ENCODE measurements around the gene RNF212B. TPM values are rescaled to one million over a fixed set of nuclear protein-coding genes. Genes with fewer than 3 reads are reported as not detected.

RNF212B gene
- total RNA-seq, 1 experiment from 2014 or later, result 0.39 TPM

DNA sequence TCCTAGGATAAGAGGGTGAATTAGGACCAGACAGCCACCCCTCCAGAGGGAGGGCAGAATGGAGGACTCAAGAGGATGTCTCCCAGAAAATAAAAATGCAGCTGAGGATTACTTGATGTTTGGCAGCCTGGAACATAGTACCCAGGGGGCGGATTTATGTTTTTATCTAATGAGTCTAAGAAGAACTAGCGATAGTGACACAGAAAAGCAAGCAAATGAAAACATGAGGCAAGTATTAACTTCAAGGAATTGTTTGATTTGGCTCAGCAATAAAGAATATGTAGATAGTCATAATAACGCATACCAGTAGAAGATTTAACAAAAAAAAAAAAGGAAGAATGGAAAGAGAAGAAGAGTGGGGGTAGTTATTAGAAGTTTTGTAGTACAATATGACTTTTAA, 44.3 kb upstream of the RNF212B start:
- Histone ChIP-seq H3T11ph (ENCODE audit: low read length) (no peak overlapping the region), H3K27ac (ENCODE audit: insufficient read length, low read depth, low read length) (no peak overlapping the region), H3K4me1 (ENCODE audit: insufficient read depth, low read length) (no peaks in the 10 kb centered on the region), H3K23me2 (ENCODE audit: insufficient read length, low read depth, low read length, poor library complexity, severe bottlenecking) (no peaks in the 10 kb centered on the region), H2BK20ac (ENCODE audit: low read depth, low read length, poor library complexity, severe bottlenecking) (no peak overlapping the region), H4K91ac (ENCODE audit: insufficient read length, low read depth, low read length) (no peak overlapping the region), H2BK120ac (ENCODE audit: low read depth, low read length, poor library complexity, severe bottlenecking) (no peak overlapping the region), H3K18ac (ENCODE audit: insufficient read length, low read depth, low read length) (no peak overlapping the region), H3K27me3 (ENCODE audit: insufficient read depth, low read length) (no peaks in the 10 kb centered on the region), H2BK12ac (ENCODE audit: insufficient read length, low read depth, low read length) (no peak overlapping the region), H3K79me2 (ENCODE audit: insufficient read depth, low read length) (no peaks in the 10 kb centered on the region), H4K20me1 (ENCODE audit: control insufficient read depth, insufficient read depth, insufficient read length) (no peaks in the 10 kb centered on the region), H3K9me3 (ENCODE audit: control insufficient read depth, low read depth, low read length) (no peaks in the 10 kb centered on the region), H3K56ac (ENCODE audit: insufficient read length, low read depth, low read length) (no peak overlapping the region), H3K9ac (ENCODE audit: extremely low read depth, insufficient read length, low read length) (no peak overlapping the region), H3K23ac (ENCODE audit: insufficient read length, low read depth, low read length) (no peak overlapping the region), H2AFZ (ENCODE audit: low read length) (no peak overlapping the region), H3K14ac (ENCODE audit: insufficient read depth, low read length) (no peak overlapping the region), H3K4me2 (ENCODE audit: insufficient read depth, insufficient read length, low read length) (no peak overlapping the region), H2BK15ac (ENCODE audit: low read depth, low read length) (no peak overlapping the region), H4K8ac (replicated peaks; ENCODE audit: insufficient read length, low read depth, low read length) (no peak overlapping the region), H2BK5ac (ENCODE audit: insufficient read length, low read length) (no peak overlapping the region), H4K5ac (ENCODE audit: insufficient read length, low read depth, low read length) (no peak overlapping the region), H3K79me1 (ENCODE audit: insufficient read depth, low read depth, low read length, poor library complexity, severe bottlenecking) (no peaks in the 10 kb centered on the region), H2AK5ac (ENCODE audit: insufficient read length, low read length) (no peak overlapping the region), H3K4ac (ENCODE audit: low read depth, low read length) (no peak overlapping the region)
- Mint-ChIP-seq H3K4me3 (no peak overlapping the region; a peak in 1 of 5 replicates), H3K9me3 (no peaks in the 10 kb centered on the region), H3K27ac (no peak overlapping the region), H3K36me3 (ENCODE audit: insufficient read depth in 1 of 3, low read depth in 3 of 3) (no peaks in the 10 kb centered on the region), H3K4me1 (peaks cover 15 to 18% of the 10 kb centered on the region in 2 experiments), H3K27me3 (ENCODE audit: low read depth) (no peaks in the 10 kb centered on the region)
- WGBS (ENCODE audit: extremely low coverage, insufficient read length, low lambda C conversion rate), result no CpG with 5 or more reads among the region's 3 CpGs
- DNase-seq, result no peak
- TF ChIP-seq, protein P1, sequence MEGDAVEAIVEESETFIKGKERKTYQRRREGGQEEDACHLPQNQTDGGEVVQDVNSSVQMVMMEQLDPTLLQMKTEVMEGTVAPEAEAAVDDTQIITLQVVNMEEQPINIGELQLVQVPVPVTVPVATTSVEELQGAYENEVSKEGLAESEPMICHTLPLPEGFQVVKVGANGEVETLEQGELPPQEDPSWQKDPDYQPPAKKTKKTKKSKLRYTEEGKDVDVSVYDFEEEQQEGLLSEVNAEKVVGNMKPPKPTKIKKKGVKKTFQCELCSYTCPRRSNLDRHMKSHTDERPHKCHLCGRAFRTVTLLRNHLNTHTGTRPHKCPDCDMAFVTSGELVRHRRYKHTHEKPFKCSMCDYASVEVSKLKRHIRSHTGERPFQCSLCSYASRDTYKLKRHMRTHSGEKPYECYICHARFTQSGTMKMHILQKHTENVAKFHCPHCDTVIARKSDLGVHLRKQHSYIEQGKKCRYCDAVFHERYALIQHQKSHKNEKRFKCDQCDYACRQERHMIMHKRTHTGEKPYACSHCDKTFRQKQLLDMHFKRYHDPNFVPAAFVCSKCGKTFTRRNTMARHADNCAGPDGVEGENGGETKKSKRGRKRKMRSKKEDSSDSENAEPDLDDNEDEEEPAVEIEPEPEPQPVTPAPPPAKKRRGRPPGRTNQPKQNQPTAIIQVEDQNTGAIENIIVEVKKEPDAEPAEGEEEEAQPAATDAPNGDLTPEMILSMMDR (conservative IDR thresholded peaks at IDR 0.05), result no peak
